Hepatocyte (in vitro differentiated cells): ENCODE measurements around the gene DHX35. TPM values are rescaled to one million over a fixed set of nuclear protein-coding genes. Genes with fewer than 3 reads are reported as not detected.

ENCODE experiments used
- DNase-seq: peaks from one replicate; pipeline ENCODE4 v3.0.0-alpha.2; 2016; ENCODE audit warnings: low spot score
- H2AFZ ChIP-seq: fragments of 200-600 bp; sonication (generic); 2 replicates; pipeline ENCODE4 v1.6.0; 2016; ENCODE audit warnings: antibody characterized with exemption, mild to moderate bottlenecking
- H3K27ac ChIP-seq: fragments of 200-600 bp; sonication (generic); 2 replicates; pipeline ENCODE4 v1.5.1; 2016; ENCODE audit warnings: mild to moderate bottlenecking
- H3K27me3 ChIP-seq: fragments of 200-600 bp; sonication (generic); 2 replicates; pipeline ENCODE4 v1.6.1; 2016
- H3K36me3 ChIP-seq: fragments of 200-600 bp; sonication (generic); replicated peaks from 2 replicates; pipeline ENCODE4 v1.5.1; 2016; ENCODE audit warnings: low read depth; ENCODE audit not compliant: insufficient read depth
- H3K4me1 ChIP-seq: fragments of 200-600 bp; sonication (generic); 2 replicates; pipeline ENCODE4 v1.5.1; 2016; ENCODE audit warnings: mild to moderate bottlenecking, moderate library complexity; ENCODE audit not compliant: insufficient read depth
- H3K4me2 ChIP-seq: fragments of 200-600 bp; sonication (generic); 2 replicates; pipeline ENCODE4 v1.6.0; 2016
- H3K4me3 ChIP-seq: fragments of 200-600 bp; sonication (generic); 2 replicates; pipeline ENCODE4 v1.5.1; 2016; ENCODE audit warnings: mild to moderate bottlenecking
- H3K79me2 ChIP-seq: fragments of 200-600 bp; sonication (generic); 2 replicates; pipeline ENCODE4 v1.6.0; 2017; ENCODE audit warnings: mild to moderate bottlenecking
- H3K9me2 ChIP-seq: fragments of 200-600 bp; sonication (generic); replicated peaks from 2 replicates; pipeline ENCODE4 v1.6.0; 2017; ENCODE audit warnings: mild to moderate bottlenecking; ENCODE audit not compliant: insufficient read depth
- H3K9me3 ChIP-seq: fragments of 200-600 bp; sonication (generic); 2 replicates; pipeline ENCODE4 v1.5.1; 2016; ENCODE audit warnings: low read depth, mild to moderate bottlenecking
- H4K20me1 ChIP-seq: fragments of 200-600 bp; sonication (generic); 2 replicates; pipeline ENCODE4 v1.6.0; 2016; ENCODE audit warnings: mild to moderate bottlenecking; ENCODE audit not compliant: insufficient read depth, poor library complexity, severe bottlenecking
- EZH2 ChIP-seq: fragments of 200-600 bp; sonication (generic); IDR thresholded peaks from 2 replicates; pipeline ENCODE4 v1.6.1; 2016; ENCODE audit warnings: antibody characterized with exemption, mild to moderate bottlenecking, borderline replicate concordance
- EZH2phosphoT487 ChIP-seq: fragments of 200-600 bp; sonication (generic); IDR thresholded peaks from one replicate; pipeline ENCODE4 v1.6.1; 2018; ENCODE audit warnings: antibody characterized with exemption, mild to moderate bottlenecking, low read depth, moderate library complexity; ENCODE audit not compliant: unreplicated experiment, severe bottlenecking
- whole genome bisulfite sequencing: methylation state at CpG from one replicate; pipeline ENCODE4 v1.1.6; 2016; ENCODE audit warnings: low lambda C conversion rate; ENCODE audit errors: missing lambda C conversion rate; 5-methylcytosine and 5-hydroxymethylcytosine counted together
- polyA plus RNA-seq: library from polyadenylated mRNA; unstranded; fragments of >200 nt; fragmentation: Nextera tagmentation; extraction: Ambion mirVana; gene quantifications from 2 replicates; pipeline ENCODE4 v1.2.1, GENCODE V29; 2016
- total RNA-seq: library from RNA; depleted of rRNA; stranded (reverse); fragments of >200 nt; gene quantifications from 2 replicates; pipeline ENCODE4 v1.2.3, GENCODE V29; 2014
- TF ChIP-seq, protein P1 (sequence below): fragments of 200-600 bp; sonication (generic); IDR thresholded peaks from 2 replicates; pipeline ENCODE4 v1.5.1; 2016; ENCODE audit warnings: antibody characterized with exemption, mild to moderate bottlenecking; ENCODE audit not compliant: poor library complexity

DHX35 gene
- total and polyA plus RNA-seq, 2 experiments from 2014 or later = 4.4 to 10.6 TPM

DNA sequence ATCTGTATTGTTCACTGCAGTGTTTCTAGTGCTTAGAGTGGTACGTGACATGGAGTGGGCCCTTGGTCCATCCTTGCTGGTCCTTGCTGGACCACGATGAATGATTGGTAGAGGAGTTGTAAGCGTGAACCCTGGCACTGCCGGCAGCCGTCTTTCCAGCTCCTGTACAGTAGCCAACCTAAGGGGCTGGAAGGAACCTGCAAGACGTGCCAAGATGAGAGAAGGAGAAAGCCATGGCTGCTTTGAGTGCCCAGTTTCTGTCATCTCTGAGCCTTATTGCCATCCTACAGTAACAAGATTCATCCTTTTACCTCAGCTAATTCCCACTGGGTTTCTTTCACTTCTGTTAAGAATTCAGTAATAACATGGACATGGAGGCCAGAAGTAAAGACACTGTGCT is 5.9 kb downstream of the DHX35 start:
- no peak overlapping the region for H3K4me2 ChIP-seq
- TF ChIP-seq, protein P1, sequence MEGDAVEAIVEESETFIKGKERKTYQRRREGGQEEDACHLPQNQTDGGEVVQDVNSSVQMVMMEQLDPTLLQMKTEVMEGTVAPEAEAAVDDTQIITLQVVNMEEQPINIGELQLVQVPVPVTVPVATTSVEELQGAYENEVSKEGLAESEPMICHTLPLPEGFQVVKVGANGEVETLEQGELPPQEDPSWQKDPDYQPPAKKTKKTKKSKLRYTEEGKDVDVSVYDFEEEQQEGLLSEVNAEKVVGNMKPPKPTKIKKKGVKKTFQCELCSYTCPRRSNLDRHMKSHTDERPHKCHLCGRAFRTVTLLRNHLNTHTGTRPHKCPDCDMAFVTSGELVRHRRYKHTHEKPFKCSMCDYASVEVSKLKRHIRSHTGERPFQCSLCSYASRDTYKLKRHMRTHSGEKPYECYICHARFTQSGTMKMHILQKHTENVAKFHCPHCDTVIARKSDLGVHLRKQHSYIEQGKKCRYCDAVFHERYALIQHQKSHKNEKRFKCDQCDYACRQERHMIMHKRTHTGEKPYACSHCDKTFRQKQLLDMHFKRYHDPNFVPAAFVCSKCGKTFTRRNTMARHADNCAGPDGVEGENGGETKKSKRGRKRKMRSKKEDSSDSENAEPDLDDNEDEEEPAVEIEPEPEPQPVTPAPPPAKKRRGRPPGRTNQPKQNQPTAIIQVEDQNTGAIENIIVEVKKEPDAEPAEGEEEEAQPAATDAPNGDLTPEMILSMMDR = no peak
- TF ChIP-seq EZH2phosphoT487 (no peak), EZH2 (no peak)
- no peak overlapping the region for H3K27ac ChIP-seq
- H3K4me1 ChIP-seq = peaks cover 5% of the 10 kb centered on the region
- WGBS = 96% methylated on average over 6 of the region's 6 CpGs
- H3K36me3 ChIP-seq = no peaks in the 10 kb centered on the region
- no peaks in the 10 kb centered on the region for H3K27me3 ChIP-seq
- peaks cover 49% of the 10 kb centered on the region for H3K79me2 ChIP-seq
- DNase-seq = no peak
- H3K9me3 ChIP-seq = no peaks in the 10 kb centered on the region
- no peak overlapping the region for H3K4me3 ChIP-seq
- no peaks in the 10 kb centered on the region for H4K20me1 ChIP-seq
- no peaks in the 10 kb centered on the region for H3K9me2 ChIP-seq
- H2AFZ ChIP-seq = no peak overlapping the region

DNA sequence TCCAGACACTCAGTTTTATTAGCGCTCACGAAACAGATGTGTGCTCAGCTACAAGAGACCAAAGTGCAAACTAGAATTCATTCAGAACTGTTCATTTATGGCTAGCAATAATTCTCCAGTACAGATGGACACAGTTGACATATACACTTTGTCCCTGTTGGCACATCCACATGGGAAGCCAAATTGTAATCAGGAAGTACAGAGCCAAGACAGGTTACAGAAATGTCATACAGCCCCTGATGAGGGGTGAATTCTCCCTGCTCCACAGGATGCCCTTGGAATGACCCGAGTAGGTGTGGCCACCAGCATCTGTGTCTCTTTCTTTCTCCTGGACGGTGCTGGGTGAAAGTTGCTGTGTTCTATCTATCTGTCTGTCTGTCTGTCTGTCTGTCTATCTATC is 7.6 kb downstream of the DHX35 start:
- 74% methylated on average over 4 of the region's 4 CpGs for WGBS
- H3K36me3 ChIP-seq = no peaks in the 10 kb centered on the region
- peak overlapping the region; percentile 67 for H3K27ac ChIP-seq

DNA sequence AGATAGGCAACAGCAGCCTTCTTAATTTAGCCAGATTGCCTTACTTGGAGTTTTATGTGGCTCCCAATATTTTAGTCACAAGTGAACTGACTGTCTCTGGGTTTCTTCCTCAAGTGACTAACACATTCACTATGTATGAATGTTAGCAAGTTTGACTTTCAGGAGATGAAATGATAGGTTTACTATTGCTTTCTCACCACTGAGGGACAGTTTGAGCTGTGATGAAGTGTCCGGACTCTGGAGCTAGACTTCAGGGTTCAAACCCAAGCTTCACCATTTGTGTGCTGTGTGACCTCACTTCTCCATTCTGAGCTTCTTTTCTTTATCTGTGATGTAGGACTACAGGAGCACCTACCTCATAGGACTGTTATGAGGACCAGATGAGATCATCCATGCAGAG is 8.2 kb downstream of the DHX35 start:
- Histone ChIP-seq H3K4me3 (no peak overlapping the region), H3K9me2 (no peaks in the 10 kb centered on the region), H3K27ac (peak overlapping the region; percentile 67), H3K27me3 (no peaks in the 10 kb centered on the region), H4K20me1 (no peaks in the 10 kb centered on the region), H3K9me3 (no peaks in the 10 kb centered on the region), H3K79me2 (peaks cover 27% of the 10 kb centered on the region), H2AFZ (no peak overlapping the region), H3K4me2 (no peak overlapping the region), H3K36me3 (no peaks in the 10 kb centered on the region), H3K4me1 (no peaks in the 10 kb centered on the region)
- WGBS = 97% methylated on average over 1 of the region's 1 CpG
- TF ChIP-seq EZH2 (no peak), EZH2phosphoT487 (no peak)
- TF ChIP-seq, protein P1 = no peak
- DNase-seq = no peak

More for the DNA sequence above, 7.6 kb downstream of the DHX35 start:
- TF ChIP-seq EZH2phosphoT487 (no peak), EZH2 (no peak)
- TF ChIP-seq, protein P1 = no peak
- no peaks in the 10 kb centered on the region for H3K27me3 ChIP-seq
- peak; percentile 44 for DNase-seq
- H3K4me2 ChIP-seq = no peak overlapping the region
- no peaks in the 10 kb centered on the region for H4K20me1 ChIP-seq
- no peaks in the 10 kb centered on the region for H3K9me3 ChIP-seq
- H2AFZ ChIP-seq = no peak overlapping the region
- peaks cover 33% of the 10 kb centered on the region for H3K79me2 ChIP-seq
- H3K4me1 ChIP-seq = no peaks in the 10 kb centered on the region
- H3K4me3 ChIP-seq = no peak overlapping the region
- no peaks in the 10 kb centered on the region for H3K9me2 ChIP-seq

DNA sequence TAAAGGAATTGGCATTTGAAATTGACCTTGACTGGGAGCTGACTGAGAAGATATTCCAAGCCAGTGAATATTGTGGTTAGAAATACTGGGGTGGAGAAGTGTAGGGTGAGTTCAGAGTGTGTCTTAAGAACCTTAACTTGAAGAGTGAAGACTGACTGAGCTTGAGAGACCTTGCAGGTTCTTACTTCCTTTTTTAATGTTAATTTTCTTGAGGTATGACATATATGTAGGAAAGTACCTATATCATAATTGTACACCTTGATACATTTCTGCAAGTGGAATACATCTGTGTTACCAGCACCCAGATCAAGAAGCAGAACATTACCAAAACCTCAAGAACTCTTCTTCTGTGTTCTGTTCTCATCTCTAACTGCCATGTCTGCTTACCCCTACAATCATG is 11.0 kb downstream of the DHX35 start:
- Histone ChIP-seq H3K36me3 (no peaks in the 10 kb centered on the region), H2AFZ (no peak overlapping the region), H3K27ac (no peak overlapping the region), H3K4me1 (no peaks in the 10 kb centered on the region), H3K4me3 (no peak overlapping the region), H3K79me2 (peaks cover 6% of the 10 kb centered on the region), H3K9me2 (no peaks in the 10 kb centered on the region), H4K20me1 (no peaks in the 10 kb centered on the region), H3K4me2 (no peak overlapping the region), H3K27me3 (no peaks in the 10 kb centered on the region), H3K9me3 (no peaks in the 10 kb centered on the region)
- DNase-seq = no peak
- TF ChIP-seq EZH2phosphoT487 (no peak), EZH2 (no peak)
- TF ChIP-seq, protein P1 = no peak
